Ectodermal cell (in vitro differentiated cells): ENCODE data around the gene MARK2.

Experiments
- H3K27ac ChIP-seq: 2 replicates; pipeline ENCODE4 v1.7.0; 2013; ENCODE audit warnings: mild to moderate bottlenecking, low read depth, low read length; ENCODE audit not compliant: insufficient read depth, poor library complexity, severe bottlenecking
- H3K27me3 ChIP-seq: 2 replicates; pipeline ENCODE4 v1.7.0; 2013; ENCODE audit warnings: mild to moderate bottlenecking, low read length; ENCODE audit not compliant: insufficient read depth, control insufficient read depth, poor library complexity, severe bottlenecking
- H3K36me3 ChIP-seq: one replicate; pipeline ENCODE4 v1.7.0; 2013; ENCODE audit warnings: low read length; ENCODE audit not compliant: control insufficient read depth, insufficient read depth
- H3K4me1 ChIP-seq: one replicate; pipeline ENCODE4 v1.7.0; 2013; ENCODE audit warnings: low read length; ENCODE audit not compliant: control insufficient read depth, insufficient read depth
- H3K4me3 ChIP-seq: 2 replicates; pipeline ENCODE4 v1.7.0; 2013; ENCODE audit warnings: low read depth, low read length, control low read depth; ENCODE audit not compliant: insufficient read depth
- H3K9me3 ChIP-seq: 2 replicates; pipeline ENCODE4 v1.7.0; 2013; ENCODE audit warnings: mild to moderate bottlenecking, low read length, moderate library complexity; ENCODE audit not compliant: control insufficient read depth
- WGBS, 2 experiments: methylation state at CpG; one replicate each; pipeline ENCODE4 v1.1.7; 2013; ENCODE audit warnings: missing lambda C conversion rate in 2 of 2; 5-methylcytosine and 5-hydroxymethylcytosine counted together

Gene MARK2

DNA sequence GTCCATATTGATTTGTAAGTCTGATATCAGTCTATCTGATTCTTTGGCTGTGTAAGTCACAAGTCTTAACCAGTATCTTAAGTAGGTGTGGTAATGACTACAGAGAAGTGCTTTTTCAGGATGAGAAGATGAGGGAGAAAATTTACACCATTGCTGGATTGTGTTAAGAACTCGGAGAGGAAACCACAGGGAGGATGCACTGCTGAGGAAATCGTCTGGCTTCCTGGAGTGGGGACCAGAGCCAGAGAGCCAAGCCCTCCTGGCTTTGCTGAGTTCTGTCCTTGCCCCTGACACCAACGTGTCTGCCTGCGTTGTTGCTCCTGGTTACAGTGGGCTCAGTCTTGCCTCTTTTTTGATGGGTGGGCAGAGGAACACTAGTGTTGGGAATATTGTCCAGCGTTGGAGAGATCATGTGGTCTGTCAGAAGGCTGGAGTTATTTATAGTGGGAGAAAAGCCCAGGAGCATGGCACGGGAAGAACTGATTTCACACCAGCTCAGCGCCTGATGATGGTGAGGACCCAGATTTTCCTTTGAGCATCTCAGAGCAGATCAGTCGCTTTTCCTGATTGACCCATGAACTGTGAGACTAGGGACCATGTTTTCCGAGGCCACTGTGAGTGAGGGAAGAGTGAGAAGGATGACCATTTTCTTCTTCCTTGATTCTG is 29.6 kb downstream of the MARK2 start:
- Histone ChIP-seq H3K4me3 (no peak overlapping the region), H3K4me1 (peaks cover 10% of the 10 kb centered on the region), H3K36me3 (no peaks in the 10 kb centered on the region), H3K27me3 (no peaks in the 10 kb centered on the region), H3K27ac (no peak overlapping the region), H3K9me3 (no peaks in the 10 kb centered on the region)
- 86% methylated on average over 9 of the region's 9 CpGs for WGBS, 2 experiments

DNA sequence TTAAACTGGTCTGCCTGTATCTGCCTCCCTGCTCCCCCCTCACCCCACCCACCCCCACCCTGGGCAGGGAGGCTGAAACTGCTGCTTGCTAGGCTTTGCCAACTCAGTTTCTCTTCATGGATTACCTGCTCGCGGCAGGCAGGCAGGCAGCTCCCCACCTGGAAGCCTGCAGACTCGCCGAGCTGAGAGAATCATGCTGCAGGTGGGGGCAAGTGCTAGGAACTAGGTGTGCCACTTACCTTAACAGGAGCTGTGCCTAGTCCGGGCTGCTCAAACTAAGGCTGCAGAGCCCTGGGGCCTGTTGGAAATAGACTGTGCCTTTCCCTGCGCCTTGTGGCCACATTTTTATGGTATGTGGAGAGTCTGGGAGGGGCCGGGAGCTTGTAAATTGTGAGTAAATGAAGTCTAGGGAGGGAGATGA is 30.3 kb downstream of the MARK2 start:
- Histone ChIP-seq H3K4me1 (peaks cover 10% of the 10 kb centered on the region), H3K27ac (no peak overlapping the region), H3K36me3 (no peaks in the 10 kb centered on the region), H3K9me3 (no peaks in the 10 kb centered on the region), H3K4me3 (no peak overlapping the region), H3K27me3 (no peaks in the 10 kb centered on the region)
- WGBS, 2 experiments, result 91% methylated on average over 7 of the region's 7 CpGs

- H3K27ac ChIP-seq, result no peak overlapping the region
- peaks cover 10% of the 10 kb centered on the region for H3K4me1 ChIP-seq
- 94% methylated on average over 8 of the region's 8 CpGs for WGBS, 2 experiments
- no peak overlapping the region for H3K4me3 ChIP-seq
- no peaks in the 10 kb centered on the region for H3K36me3 ChIP-seq
- no peaks in the 10 kb centered on the region for H3K9me3 ChIP-seq
- no peaks in the 10 kb centered on the region for H3K27me3 ChIP-seq
Measured at GRCh38 chr11:63869683-63870082, 30.8 kb downstream of the MARK2 start.

GRCh38 chr11:63870351-63871140 is 31.6 kb downstream of the MARK2 start:
- WGBS, 2 experiments, result 93 to 95% methylated on average over 14 of the region's 14 CpGs
- H3K4me3 ChIP-seq, result no peak overlapping the region
- no peak overlapping the region for H3K27ac ChIP-seq
- H3K27me3 ChIP-seq, result no peaks in the 10 kb centered on the region
- H3K9me3 ChIP-seq, result no peaks in the 10 kb centered on the region
- no peaks in the 10 kb centered on the region for H3K36me3 ChIP-seq
- H3K4me1 ChIP-seq, result peaks cover 10% of the 10 kb centered on the region

- WGBS, 2 experiments, result 57 to 61% methylated on average over 11 of the region's 11 CpGs
- Histone ChIP-seq H3K36me3 (no peaks in the 10 kb centered on the region), H3K27ac (no peak overlapping the region), H3K9me3 (no peaks in the 10 kb centered on the region), H3K4me1 (peaks cover 10% of the 10 kb centered on the region), H3K27me3 (no peaks in the 10 kb centered on the region), H3K4me3 (no peak overlapping the region)
Measured at GRCh38 chr11:63871962-63872799, 33.3 kb downstream of the MARK2 start.

DNA sequence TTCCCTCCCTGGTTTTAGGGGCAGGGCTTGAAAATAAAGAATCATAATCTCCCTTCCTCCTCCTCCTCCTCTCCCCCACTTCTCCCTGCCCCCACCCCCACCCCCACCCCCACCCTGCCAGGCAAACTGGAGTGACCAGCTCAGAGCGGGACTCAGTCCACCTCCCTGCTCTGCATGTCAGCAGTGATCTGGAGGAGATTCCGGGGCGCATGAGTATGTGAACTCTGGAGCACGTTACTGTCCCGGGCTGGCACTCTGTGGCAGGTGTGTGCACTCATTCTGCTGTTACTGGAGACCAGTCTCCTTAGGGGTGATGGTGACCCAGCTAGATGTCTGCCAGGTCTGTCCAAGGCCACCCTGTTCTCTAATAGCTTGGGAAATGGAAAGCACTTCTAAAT is 33.9 kb downstream of the MARK2 start:
- no peaks in the 10 kb centered on the region for H3K27me3 ChIP-seq
- no peak overlapping the region for H3K27ac ChIP-seq
- no peak overlapping the region for H3K4me3 ChIP-seq
- WGBS, 2 experiments, result 89 to 90% methylated on average over 5 of the region's 5 CpGs
- no peaks in the 10 kb centered on the region for H3K36me3 ChIP-seq
- peaks cover 10% of the 10 kb centered on the region for H3K4me1 ChIP-seq
- no peaks in the 10 kb centered on the region for H3K9me3 ChIP-seq

GRCh38 chr11:63873311-63873710 is 34.4 kb downstream of the MARK2 start:
- Histone ChIP-seq H3K4me1 (peaks cover 10% of the 10 kb centered on the region), H3K27me3 (no peaks in the 10 kb centered on the region), H3K4me3 (no peak overlapping the region), H3K27ac (no peak overlapping the region), H3K36me3 (no peaks in the 10 kb centered on the region), H3K9me3 (no peaks in the 10 kb centered on the region)
- 94 to 97% methylated on average over 5 of the region's 5 CpGs for WGBS, 2 experiments

DNA sequence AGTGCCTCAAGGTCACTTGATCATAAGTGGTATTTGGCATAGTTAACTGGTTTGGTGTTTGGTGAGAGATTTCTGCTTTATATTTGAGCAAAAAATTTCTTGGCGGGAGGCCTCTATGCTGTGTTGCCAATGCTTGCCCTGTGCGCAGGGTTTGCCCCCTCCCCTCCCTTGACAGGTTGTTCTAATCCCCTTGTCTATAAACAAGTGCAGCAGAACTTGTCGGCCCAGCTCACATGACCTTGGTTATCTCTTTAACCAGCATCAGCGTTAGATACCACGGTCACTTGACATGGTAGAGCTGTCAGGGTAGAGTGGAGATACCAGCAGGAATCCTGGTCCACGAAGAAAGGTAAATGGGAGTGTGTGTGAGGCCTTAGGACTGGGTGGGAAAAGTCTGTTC is 35.6 kb downstream of the MARK2 start:
- no peaks in the 10 kb centered on the region for H3K36me3 ChIP-seq
- no peak overlapping the region for H3K4me3 ChIP-seq
- H3K27me3 ChIP-seq, result no peaks in the 10 kb centered on the region
- no peaks in the 10 kb centered on the region for H3K9me3 ChIP-seq
- no peak overlapping the region for H3K27ac ChIP-seq
- peaks cover 13% of the 10 kb centered on the region for H3K4me1 ChIP-seq
- 95 to 97% methylated on average over 6 of the region's 6 CpGs for WGBS, 2 experiments

DNA sequence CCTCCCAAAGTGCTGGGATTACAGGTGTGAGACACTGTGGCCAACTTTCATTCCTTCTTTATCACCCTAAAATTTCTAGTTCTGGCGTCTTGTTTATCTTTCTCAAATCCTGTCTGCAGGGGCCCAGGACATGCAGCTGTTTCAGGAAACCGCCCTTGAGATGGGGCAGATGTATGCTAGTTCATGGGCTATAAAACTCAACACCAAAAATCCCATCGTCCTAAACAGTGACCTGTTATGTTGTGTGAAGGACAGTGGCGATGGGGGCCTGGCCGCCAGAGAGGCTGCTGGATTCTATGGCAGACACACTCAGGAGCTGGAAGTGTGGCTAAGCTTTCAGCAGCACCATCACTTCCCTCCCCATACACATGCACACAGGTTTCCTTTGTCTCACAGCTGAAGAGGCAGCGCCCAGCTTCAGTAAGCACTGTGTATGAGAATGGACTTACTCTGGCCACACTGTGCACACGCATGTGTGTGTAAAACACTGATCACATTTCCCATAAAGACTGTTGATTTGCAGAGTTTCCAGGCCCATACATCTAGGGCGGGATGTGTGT is 36.7 kb downstream of the MARK2 start:
- Histone ChIP-seq H3K27ac (no peak overlapping the region), H3K27me3 (no peaks in the 10 kb centered on the region), H3K9me3 (no peaks in the 10 kb centered on the region), H3K4me3 (no peak overlapping the region), H3K4me1 (peaks cover 23% of the 10 kb centered on the region), H3K36me3 (no peaks in the 10 kb centered on the region)
- 93 to 96% methylated on average over 6 to 8 of the region's 8 CpGs for WGBS, 2 experiments

- H3K9me3 ChIP-seq, result no peaks in the 10 kb centered on the region
- no peak overlapping the region for H3K27ac ChIP-seq
- H3K4me3 ChIP-seq, result no peak overlapping the region
- H3K27me3 ChIP-seq, result no peaks in the 10 kb centered on the region
- H3K4me1 ChIP-seq, result peaks cover 24% of the 10 kb centered on the region
- WGBS, 2 experiments, result 90 to 96% methylated on average over 6 of the region's 6 CpGs
- H3K36me3 ChIP-seq, result no peaks in the 10 kb centered on the region
Measured at GRCh38 chr11:63876616-63877015, 37.7 kb downstream of the MARK2 start.
